IMR-90 (cell line): ENCODE results near the gene COQ2. TPM values are rescaled to one million over a fixed set of nuclear protein-coding genes. Genes with fewer than 3 reads are reported as not detected.

Source experiments
- ATAC-seq: fragments of 200-7000 bp; cut with Tn5 transposase; 2 replicates; pipeline ENCODE4 v1.9.1; 2020; ENCODE audit warnings: low read depth, mild to moderate bottlenecking, moderate library complexity
- BruUV-seq: library from RNA; stranded (reverse); fragments of 400-500 nt; replicated peaks from 2 replicates; lab custom pipeline; 2021; lab: Mats Ljungman, UMichigan
- CTCF ChIA-PET: fragments of 300-600 bp; formaldehyde crosslinking; extraction: SDS; loops from one replicate; lab custom pipeline; 2021; ENCODE audit warnings: antibody characterized with exemption; lab: Yijun Ruan, JAX
- POLR2A ChIA-PET: fragments of 300-600 bp; sonication (Branson Sonifier 250); formaldehyde crosslinking; loops from one replicate; lab custom pipeline; 2022; ENCODE audit warnings: antibody characterized with exemption; ENCODE audit not compliant: unreplicated experiment; lab: Charles Lee
- DNase-seq: peaks from one replicate; pipeline ENCODE4 v3.0.0; 2013
- H2AFZ ChIP-seq: replicated peaks from 2 replicates; pipeline ENCODE3; 2013; ENCODE audit warnings: low read length, mild to moderate bottlenecking; ENCODE audit not compliant: poor library complexity
- H2AK5ac ChIP-seq: 2 replicates; pipeline ENCODE4 v1.6.1; 2013; ENCODE audit warnings: low read depth, low read length, inconsistent platforms
- H2AK9ac ChIP-seq: replicated peaks from 2 replicates; pipeline ENCODE3; 2013; ENCODE audit warnings: mild to moderate bottlenecking, low read depth, low read length, moderate library complexity; ENCODE audit not compliant: poor library complexity
- H2BK120ac ChIP-seq: 2 replicates; pipeline ENCODE4 v1.6.1; 2013; ENCODE audit warnings: low read depth, low read length, inconsistent platforms
- H2BK15ac ChIP-seq: 3 replicates; pipeline ENCODE4 v1.6.1; 2013; ENCODE audit warnings: low read depth, low read length, inconsistent platforms
- H2BK20ac ChIP-seq: 2 replicates; pipeline ENCODE4 v1.6.1; 2013; ENCODE audit warnings: low read depth, mild to moderate bottlenecking, inconsistent platforms, low read length, moderate library complexity
- H2BK5ac ChIP-seq: 2 replicates; pipeline ENCODE4 v1.6.1; 2013; ENCODE audit warnings: mild to moderate bottlenecking, low read depth, low read length, inconsistent platforms; ENCODE audit not compliant: poor library complexity, severe bottlenecking
- H3K14ac ChIP-seq: replicated peaks from 2 replicates; pipeline ENCODE4 v1.6.1; 2013; ENCODE audit warnings: low read depth, low read length, inconsistent platforms
- H3K18ac ChIP-seq: 2 replicates; pipeline ENCODE4 v1.6.1; 2013; ENCODE audit warnings: low read depth, low read length, control low read depth
- H3K23ac ChIP-seq: 2 replicates; pipeline ENCODE4 v1.6.1; 2013; ENCODE audit warnings: low read depth, low read length, inconsistent platforms
- H3K27ac ChIP-seq: 2 replicates; pipeline ENCODE4 v1.5.1; 2013; ENCODE audit warnings: mild to moderate bottlenecking, control low read depth, low read length; ENCODE audit not compliant: insufficient read depth
- H3K27me3 ChIP-seq: 2 replicates; pipeline ENCODE4 v1.6.1; 2013; ENCODE audit warnings: low read length; ENCODE audit not compliant: control insufficient read depth, insufficient read depth
- H3K36me3 ChIP-seq: 2 replicates; pipeline ENCODE4 v1.6.1; 2013; ENCODE audit warnings: low read length, mixed read lengths; ENCODE audit not compliant: control insufficient read depth, insufficient read depth
- H3K4ac ChIP-seq: 2 replicates; pipeline ENCODE4 v1.6.1; 2013; ENCODE audit warnings: low read depth, low read length, inconsistent platforms
- H3K4me1 ChIP-seq: 2 replicates; pipeline ENCODE4 v1.6.1; 2013; ENCODE audit warnings: low read length, mixed read lengths; ENCODE audit not compliant: control insufficient read depth, insufficient read depth
- H3K4me2 ChIP-seq: 2 replicates; pipeline ENCODE4 v1.6.1; 2013; ENCODE audit warnings: low read depth, mild to moderate bottlenecking, control low read depth, low read length, moderate library complexity
- H3K4me3 ChIP-seq: 2 replicates; pipeline ENCODE4 v1.5.1; 2013; ENCODE audit warnings: low read depth, mild to moderate bottlenecking, control low read depth, low read length, moderate library complexity; ENCODE audit not compliant: insufficient read depth
- H3K56ac ChIP-seq: 2 replicates; pipeline ENCODE4 v1.6.1; 2013; ENCODE audit warnings: low read length, inconsistent platforms; ENCODE audit not compliant: insufficient read depth; ENCODE audit errors: extremely low read depth
- H3K79me1 ChIP-seq, 2 experiments: 2 replicates each; pipeline ENCODE4 v1.6.1; 2013; ENCODE audit warnings: low read length in 2 of 2, inconsistent platforms in 1 of 2, low read depth in 1 of 2
- H3K9ac ChIP-seq: 2 replicates; pipeline ENCODE4 v1.6.1; 2013; ENCODE audit warnings: low read depth, low read length, control low read depth
- H3K9me1 ChIP-seq: 2 replicates; pipeline ENCODE4 v1.6.1; 2013; ENCODE audit warnings: low read length, inconsistent platforms; ENCODE audit not compliant: insufficient read depth
- H3K9me3 ChIP-seq: 2 replicates; pipeline ENCODE4 v1.6.1; 2013; ENCODE audit warnings: low read length; ENCODE audit not compliant: control insufficient read depth, insufficient read depth
- H4K20me1 ChIP-seq: 2 replicates; pipeline ENCODE4 v1.6.1; 2013; ENCODE audit warnings: low read length, inconsistent platforms; ENCODE audit not compliant: insufficient read depth
- H4K5ac ChIP-seq: 2 replicates; pipeline ENCODE4 v1.6.1; 2013; ENCODE audit warnings: mild to moderate bottlenecking, low read depth, low read length, control low read depth
- H4K8ac ChIP-seq, 2 experiments: 2 replicates each; pipeline ENCODE4 v1.6.1; 2013; ENCODE audit warnings: low read depth in 2 of 2, low read length in 2 of 2, control low read depth in 1 of 2, inconsistent platforms in 1 of 2
- H4K91ac ChIP-seq: 2 replicates; pipeline ENCODE4 v1.6.1; 2013; ENCODE audit warnings: low read depth, low read length, inconsistent platforms; ENCODE audit not compliant: insufficient read depth
- BHLHE40 ChIP-seq: fragments of 150-350 bp; IDR thresholded peaks from 2 replicates; pipeline ENCODE4 v1.6.1; 2016; ENCODE audit warnings: mild to moderate bottlenecking, low read depth, low read length
- CHD1 ChIP-seq: IDR thresholded peaks from 2 replicates; pipeline ENCODE4 v1.6.1; 2012; ENCODE audit warnings: low read depth, low read length, improper control_type of control experiment
- ELK1 ChIP-seq: fragments of 150-350 bp; IDR thresholded peaks from 2 replicates; pipeline ENCODE4 v1.6.1; 2016; ENCODE audit warnings: low read depth, mild to moderate bottlenecking, low read length, moderate library complexity, borderline replicate concordance
- FOS ChIP-seq: fragments of 150-350 bp; IDR thresholded peaks from 2 replicates; pipeline ENCODE4 v1.6.1; 2016; ENCODE audit warnings: low read depth, low read length
- RCOR1 ChIP-seq: IDR thresholded peaks from 2 replicates; pipeline ENCODE4 v1.6.1; 2012; ENCODE audit warnings: mild to moderate bottlenecking, low read length, improper control_type of control experiment; ENCODE audit not compliant: insufficient replicate concordance
- WGBS, 2 experiments: methylation state at CpG; one replicate each; pipeline versions ENCODE4 v1.1.5 to v1.1.7; 2013; ENCODE audit warnings: missing lambda C conversion rate in 2 of 2; ENCODE audit not compliant: insufficient read length in 1 of 2; ENCODE audit errors: extremely low coverage in 2 of 2; 5-methylcytosine and 5-hydroxymethylcytosine counted together
- dilution Hi-C: fragments of 300-500 bp; cut with HindIII; formaldehyde crosslinking; loops from one replicate; pipeline ENCODE4 v1.14.3; 2018; ENCODE audit warnings: low sequenced_read_pairs; ENCODE audit not compliant: unreplicated experiment
- in situ Hi-C: fragments of 300-500 bp; cut with MboI; formaldehyde crosslinking; loops from 3 replicates; pipeline ENCODE4 v1.14.3; 2019; ENCODE audit warnings: low sequenced_read_pairs, inconsistent platforms, mixed read lengths
- intact Hi-C: fragments of 100-400 bp; cut with micrococcal nuclease; formaldehyde crosslinking; loops from 2 replicates; pipeline ENCODE4 v1.10.0; 2022
- polyA plus RNA-seq, 3 experiments: library from polyadenylated mRNA; depleted of rRNA; stranded (reverse); fragments of >200 nt; gene quantifications; 2 replicates each; pipeline ENCODE4 v1.2.3, GENCODE V29; 2012; ENCODE audit warnings: low replicate concordance in 1 of 3
- total RNA-seq: library from RNA; depleted of rRNA; stranded (reverse); fragments of >200 nt; gene quantifications from 2 replicates; pipeline ENCODE4 v1.2.3, GENCODE V29; 2012

The COQ2 gene
- total and polyA plus RNA-seq, 2 of the 4 experiments (the other 2 are of a cell fraction), result 7.3 to 7.4 TPM

- Histone ChIP-seq H2BK20ac (no peak overlapping the region), H4K5ac (no peak overlapping the region), H2BK5ac (no peak overlapping the region), H2AFZ (no peak overlapping the region), H3K14ac (no peak overlapping the region), H3K4me3 (no peak overlapping the region), H2AK9ac (no peak overlapping the region), H4K8ac (no peak overlapping the region), H4K20me1 (0 out of 2 replicates have a peak, but pooled peaks cover 3% of the 10 kb centered on the region), H3K4me2 (no peak overlapping the region), H3K18ac (no peak overlapping the region), H2BK120ac (no peak overlapping the region), H4K91ac (no peak overlapping the region), H3K56ac (no peak overlapping the region), H3K9me1 (no peaks in the 10 kb centered on the region), H3K23ac (0 out of 2 replicates have a peak overlapping the region, but pooled peaks have one; percentile 13), H3K9me3 (no peaks in the 10 kb centered on the region), H3K79me1 (peaks cover 5 to 16% of the 10 kb centered on the region in 2 experiments; a peak in 3 of 4 replicates), H3K4ac (no peak overlapping the region), H3K4me1 (no peaks in the 10 kb centered on the region), H2AK5ac (no peak overlapping the region), H3K36me3 (no peaks in the 10 kb centered on the region), H2BK15ac (no peak overlapping the region), H3K27me3 (no peaks in the 10 kb centered on the region), H3K9ac (no peak overlapping the region), H3K27ac (no peak overlapping the region)
- BruUV-seq, result no TSS peak
- ChIA-PET POLR2A (no interaction called here), CTCF (interaction anchor here (0.9 to 1.0 kb wide), 2 partner anchors 208 to 821 kb away, joined by 3 read pairs; no protein-coding TSS in a partner anchor)
- DNase-seq (no peak), ATAC-seq (no peak)
- dilution Hi-C loops (no loop called here), intact Hi-C loops (loop anchor here (10.0 kb wide), 1 partner anchor 428 kb away; no protein-coding TSS in a partner anchor), in situ Hi-C loops (loop anchor here (10.0 kb wide), 2 partner anchors 172 to 208 kb away; partner anchors contain the start of genes HELQ and MRPS18C)
- TF ChIP-seq CHD1, result no peak
- no peak for TF ChIP-seq ELK1
- TF ChIP-seq FOS, result no peak
- TF ChIP-seq RCOR1, result no peak
- TF ChIP-seq BHLHE40, result no peak
- 95% methylated on average over 3 of the region's 7 CpGs; no CpG with 5 or more reads in 1 of the 2 experiments for WGBS, 2 experiments
These were observed 1.4 kb downstream of the COQ2 start for GRCh38 chr4:83283181-83283580.
